Brain microvascular endothelial cell (primary cell): Measurements from ENCODE around the gene CHRNA1.

Source experiments
- DNase-seq: peaks from one replicate; pipeline ENCODE4 v3.0.0-alpha.2; 2020
- H3K27ac ChIP-seq: fragments of 250-450 bp; sonication (Bioruptor Pico); 2 replicates; pipeline ENCODE4 v1.5.1; 2020; ENCODE audit warnings: mild to moderate bottlenecking, moderate library complexity
- H3K27me3 ChIP-seq: fragments of 250-450 bp; sonication (Bioruptor Pico); replicated peaks from 2 replicates; pipeline ENCODE4 v1.5.1; 2020; ENCODE audit warnings: mild to moderate bottlenecking
- H3K36me3 ChIP-seq: fragments of 250-450 bp; sonication (Bioruptor Pico); replicated peaks from 2 replicates; pipeline ENCODE4 v1.5.1; 2020; ENCODE audit warnings: mild to moderate bottlenecking
- H3K4me3 ChIP-seq: 2 replicates; pipeline ENCODE4 v1.5.1; 2011; ENCODE audit warnings: low read depth, mild to moderate bottlenecking, control low read depth, low read length, moderate library complexity
- in situ Hi-C: cut with HindIII; loops from 2 replicates; pipeline ENCODE4 v1.10.0; 2017; ENCODE audit warnings: low sequenced_read_pairs, low pct_ligation_motif_present
- TF ChIP-seq, protein P1 (sequence below): IDR thresholded peaks from 2 replicates; pipeline ENCODE4 v1.5.1; 2011; ENCODE audit warnings: low read depth, mild to moderate bottlenecking, moderate library complexity, low read length, control low read depth, inconsistent platforms; ENCODE audit errors: missing control alignments

Gene CHRNA1

GRCh38 chr2:174781996-174782395 is 17.7 kb upstream of the CHRNA1 start:
- TF ChIP-seq, protein P1, sequence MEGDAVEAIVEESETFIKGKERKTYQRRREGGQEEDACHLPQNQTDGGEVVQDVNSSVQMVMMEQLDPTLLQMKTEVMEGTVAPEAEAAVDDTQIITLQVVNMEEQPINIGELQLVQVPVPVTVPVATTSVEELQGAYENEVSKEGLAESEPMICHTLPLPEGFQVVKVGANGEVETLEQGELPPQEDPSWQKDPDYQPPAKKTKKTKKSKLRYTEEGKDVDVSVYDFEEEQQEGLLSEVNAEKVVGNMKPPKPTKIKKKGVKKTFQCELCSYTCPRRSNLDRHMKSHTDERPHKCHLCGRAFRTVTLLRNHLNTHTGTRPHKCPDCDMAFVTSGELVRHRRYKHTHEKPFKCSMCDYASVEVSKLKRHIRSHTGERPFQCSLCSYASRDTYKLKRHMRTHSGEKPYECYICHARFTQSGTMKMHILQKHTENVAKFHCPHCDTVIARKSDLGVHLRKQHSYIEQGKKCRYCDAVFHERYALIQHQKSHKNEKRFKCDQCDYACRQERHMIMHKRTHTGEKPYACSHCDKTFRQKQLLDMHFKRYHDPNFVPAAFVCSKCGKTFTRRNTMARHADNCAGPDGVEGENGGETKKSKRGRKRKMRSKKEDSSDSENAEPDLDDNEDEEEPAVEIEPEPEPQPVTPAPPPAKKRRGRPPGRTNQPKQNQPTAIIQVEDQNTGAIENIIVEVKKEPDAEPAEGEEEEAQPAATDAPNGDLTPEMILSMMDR = no peak
- in situ Hi-C loops = no loop called here
- H3K27me3 ChIP-seq = no peaks in the 10 kb centered on the region
- H3K4me3 ChIP-seq = no peak overlapping the region
- H3K36me3 ChIP-seq = no peaks in the 10 kb centered on the region
- no peak for DNase-seq
- H3K27ac ChIP-seq = no peak overlapping the region

DNA sequence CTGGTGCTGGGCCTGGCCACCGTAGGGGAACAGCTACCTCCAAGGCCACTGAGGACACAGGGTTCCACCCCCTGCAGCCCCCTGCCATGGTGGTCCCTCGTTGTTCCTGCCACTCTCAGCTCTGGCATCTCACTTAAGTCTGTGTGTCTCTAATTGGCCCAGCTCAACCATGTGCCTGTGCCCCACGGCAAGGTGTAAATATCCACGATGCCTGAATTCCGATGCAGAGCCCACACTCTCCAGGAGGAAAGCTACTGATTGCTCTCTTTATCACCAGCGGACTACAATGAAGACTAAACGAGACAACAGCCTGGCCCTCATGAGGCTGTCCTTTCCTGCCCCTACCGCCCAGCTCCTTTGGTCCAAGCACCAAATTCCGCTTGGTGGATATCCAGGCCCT is 17.0 kb upstream of the CHRNA1 start:
- no peak for DNase-seq
- in situ Hi-C loops = no loop called here
- H3K27me3 ChIP-seq = no peaks in the 10 kb centered on the region
- H3K27ac ChIP-seq = no peak overlapping the region
- no peaks in the 10 kb centered on the region for H3K36me3 ChIP-seq
- no peak overlapping the region for H3K4me3 ChIP-seq
- TF ChIP-seq, protein P1 = no peak

DNA sequence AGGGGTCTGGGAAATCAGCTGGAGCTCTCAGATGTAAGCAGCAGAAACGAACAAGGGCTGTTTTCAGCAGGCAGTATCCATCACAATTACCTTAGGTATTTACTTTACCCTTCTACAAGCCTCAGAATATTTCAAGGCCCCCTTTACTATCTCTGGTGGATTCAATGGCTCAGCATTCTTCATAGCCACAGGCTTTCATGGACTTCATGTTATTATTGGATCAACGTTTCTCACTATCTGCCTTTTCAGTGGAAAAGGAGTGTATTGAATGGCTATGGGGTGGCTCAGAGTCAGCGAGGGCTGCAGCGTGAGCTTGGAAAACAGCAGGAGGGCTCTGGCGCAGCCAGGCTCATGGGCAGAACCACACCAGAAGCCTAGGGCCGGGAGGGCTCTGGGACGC is 16.6 kb upstream of the CHRNA1 start:
- Histone ChIP-seq H3K4me3 (no peak overlapping the region), H3K27me3 (no peaks in the 10 kb centered on the region), H3K27ac (no peak overlapping the region), H3K36me3 (no peaks in the 10 kb centered on the region)
- in situ Hi-C loops = no loop called here
- TF ChIP-seq, protein P1 = no peak
- DNase-seq = no peak

DNA sequence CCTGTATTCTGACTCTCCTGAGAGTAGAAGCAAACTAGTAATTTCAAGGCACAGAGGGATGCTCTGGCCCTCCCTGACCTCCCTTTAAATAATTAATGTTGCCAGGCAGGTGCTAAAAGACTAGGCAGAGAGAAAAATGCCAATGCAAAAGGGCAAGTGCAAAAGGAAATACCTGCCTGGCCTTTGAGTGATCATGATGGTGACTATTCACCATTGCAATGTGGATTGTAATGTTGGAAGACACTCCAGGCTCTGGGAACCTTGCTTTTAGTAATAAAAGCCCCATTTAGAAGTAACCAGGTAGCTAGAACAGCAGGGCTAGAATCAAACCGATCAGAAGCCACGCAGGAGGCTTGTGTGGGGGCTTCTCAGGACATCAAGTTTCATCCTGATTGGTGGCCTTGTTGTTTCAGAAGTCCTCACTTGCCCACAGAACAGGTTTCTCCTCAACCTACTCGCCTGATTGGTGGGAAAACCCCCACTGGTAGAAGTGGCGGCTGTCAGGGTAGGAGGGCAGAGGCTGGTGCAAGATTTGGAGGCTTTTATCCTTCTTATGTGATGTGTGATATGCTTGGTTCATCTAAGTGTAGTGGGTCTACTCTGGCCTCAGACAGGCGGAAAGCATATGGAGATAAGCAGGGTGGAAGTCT is 16.0 kb upstream of the CHRNA1 start:
- Histone ChIP-seq H3K4me3 (no peak overlapping the region), H3K27ac (no peak overlapping the region), H3K27me3 (no peaks in the 10 kb centered on the region), H3K36me3 (no peaks in the 10 kb centered on the region)
- TF ChIP-seq, protein P1 = no peak
- DNase-seq = no peak
- in situ Hi-C loops = no loop called here

- TF ChIP-seq, protein P1 = no peak
- in situ Hi-C loops = loop anchor here (10.0 kb wide), 1 partner anchor 205 kb away; no protein-coding TSS in a partner anchor
- Histone ChIP-seq H3K4me3 (no peak overlapping the region), H3K27me3 (no peaks in the 10 kb centered on the region), H3K36me3 (no peaks in the 10 kb centered on the region), H3K27ac (peak overlapping the region; percentile 24)
- DNase-seq = no peak
These were observed 15.2 kb upstream of the CHRNA1 start for GRCh38 chr2:174779361-174779928.
